HUES48 (cell line): ENCODE data around the gene FANCC.
"Not testable (repeated sequence)": the region's sequence is repeated elsewhere in the genome, so short reads cannot be mapped to it uniquely, and the experiment has no call there.

Source experiments
- H3K27ac ChIP-seq: one replicate; pipeline ENCODE4 v1.7.0; 2013; ENCODE audit warnings: low read depth, low read length, inconsistent platforms
- H3K27me3 ChIP-seq: 2 replicates; pipeline ENCODE4 v1.6.1; 2013; ENCODE audit warnings: mild to moderate bottlenecking, low read length; ENCODE audit not compliant: control insufficient read depth, insufficient read depth
- H3K36me3 ChIP-seq: 2 replicates; pipeline ENCODE4 v1.6.1; 2013; ENCODE audit warnings: low read length; ENCODE audit not compliant: control insufficient read depth, insufficient read depth
- H3K4me1 ChIP-seq: 2 replicates; pipeline ENCODE4 v1.6.1; 2013; ENCODE audit warnings: mild to moderate bottlenecking, low read length; ENCODE audit not compliant: control insufficient read depth, insufficient read depth
- H3K4me3 ChIP-seq: 2 replicates; pipeline ENCODE4 v1.5.1; 2013; ENCODE audit warnings: mild to moderate bottlenecking, low read depth, low read length
- H3K9ac ChIP-seq: 2 replicates; pipeline ENCODE4 v1.6.1; 2013; ENCODE audit warnings: mild to moderate bottlenecking, low read depth, low read length, moderate library complexity
- H3K9me3 ChIP-seq: 2 replicates; pipeline ENCODE4 v1.6.1; 2013; ENCODE audit warnings: low read length; ENCODE audit not compliant: control insufficient read depth, insufficient read depth

The FANCC gene

DNA sequence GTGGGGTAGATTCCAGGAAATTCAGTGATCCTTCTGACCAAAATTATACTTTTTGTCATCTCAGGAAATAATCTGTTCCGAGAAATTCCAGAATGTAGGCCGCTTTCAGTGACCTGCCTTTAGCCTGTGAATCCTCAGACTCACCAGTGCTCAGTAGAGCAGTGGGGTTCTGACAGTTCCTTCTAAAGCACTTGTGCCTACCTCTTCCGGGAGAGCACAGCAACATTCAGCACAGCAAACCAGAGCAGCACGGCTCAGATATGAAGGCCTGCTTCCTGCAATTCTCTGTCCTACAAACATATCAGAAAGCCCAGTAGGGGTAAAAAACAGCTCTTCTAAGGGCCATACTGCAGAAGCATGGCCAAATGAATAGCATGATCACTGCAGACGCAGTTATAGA is 15.0 kb downstream of the FANCC start:
- Histone ChIP-seq H3K36me3 (no peaks in the 10 kb centered on the region), H3K4me3 (no peak overlapping the region), H3K9me3 (no peaks in the 10 kb centered on the region), H3K9ac (no peak overlapping the region), H3K27ac (no peak overlapping the region), H3K4me1 (peaks cover 11% of the 10 kb centered on the region), H3K27me3 (no peaks in the 10 kb centered on the region)

DNA sequence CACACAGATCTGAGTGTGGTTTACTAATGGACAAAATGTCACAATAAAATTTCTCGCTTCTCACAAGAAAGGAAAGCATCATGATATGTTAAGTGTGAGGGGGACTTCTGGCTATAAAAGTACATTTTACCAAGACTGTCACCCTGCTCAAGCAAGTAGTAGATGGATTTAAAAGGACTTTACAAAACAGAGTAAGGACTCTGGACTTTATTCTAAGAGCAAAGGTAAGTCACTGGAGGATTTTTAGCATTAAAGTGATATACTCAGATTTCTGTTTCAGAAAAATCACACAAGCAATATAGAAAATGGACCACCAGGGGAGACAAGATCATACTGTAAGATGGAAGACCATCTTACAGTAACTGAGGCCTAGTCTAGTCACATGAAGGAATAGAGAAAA is 19.7 kb downstream of the FANCC start:
- no peaks in the 10 kb centered on the region for H3K9me3 ChIP-seq
- no peaks in the 10 kb centered on the region for H3K36me3 ChIP-seq
- H3K27ac ChIP-seq = no peak overlapping the region
- H3K4me3 ChIP-seq = no peak overlapping the region
- no peaks in the 10 kb centered on the region for H3K27me3 ChIP-seq
- no peaks in the 10 kb centered on the region for H3K4me1 ChIP-seq
- H3K9ac ChIP-seq = no peak overlapping the region

DNA sequence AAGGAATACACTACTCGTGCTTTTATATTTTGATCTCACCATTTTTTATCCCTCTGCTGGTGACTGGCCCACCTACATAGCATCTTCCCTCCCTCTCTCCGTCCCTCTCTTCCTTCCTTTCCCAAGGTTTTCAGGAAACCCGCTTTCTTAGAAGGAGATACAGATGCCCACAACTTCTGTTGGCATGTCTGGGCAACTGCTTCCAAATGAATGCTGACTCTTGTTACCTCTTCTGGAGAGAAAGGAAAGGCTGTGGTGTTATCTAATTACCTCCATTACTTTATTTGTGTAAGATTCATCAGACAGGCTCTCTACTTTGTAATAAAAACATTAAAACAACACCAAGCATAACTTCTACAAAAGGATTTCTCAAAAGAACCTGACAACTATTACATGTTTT is 20.2 kb downstream of the FANCC start:
- Histone ChIP-seq H3K27me3 (no peaks in the 10 kb centered on the region), H3K36me3 (no peaks in the 10 kb centered on the region), H3K9me3 (no peaks in the 10 kb centered on the region), H3K27ac (no peak overlapping the region), H3K4me1 (no peaks in the 10 kb centered on the region), H3K4me3 (no peak overlapping the region), H3K9ac (no peak overlapping the region)

DNA sequence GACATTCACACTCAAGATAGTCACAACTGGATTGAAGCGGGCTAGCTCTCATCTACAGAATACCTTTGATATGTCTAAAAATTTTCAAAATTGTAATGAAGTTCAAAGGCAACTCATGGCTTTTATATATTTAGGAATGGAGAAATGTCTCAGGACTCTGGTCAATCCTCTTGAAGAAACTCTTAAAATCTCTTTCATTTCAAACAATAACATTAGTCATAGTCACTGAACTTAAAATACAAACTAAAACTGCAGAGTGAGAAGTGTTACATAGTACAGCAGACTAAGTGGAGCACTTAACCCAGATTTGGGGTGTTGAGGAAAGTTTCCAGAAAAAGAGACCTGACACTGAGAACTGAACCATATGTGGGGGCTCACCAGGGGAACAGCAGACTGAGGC is 20.7 kb downstream of the FANCC start:
- Histone ChIP-seq H3K27me3 (no peaks in the 10 kb centered on the region), H3K9ac (no peak overlapping the region), H3K27ac (no peak overlapping the region), H3K9me3 (no peaks in the 10 kb centered on the region), H3K4me3 (no peak overlapping the region), H3K36me3 (no peaks in the 10 kb centered on the region), H3K4me1 (no peaks in the 10 kb centered on the region)

DNA sequence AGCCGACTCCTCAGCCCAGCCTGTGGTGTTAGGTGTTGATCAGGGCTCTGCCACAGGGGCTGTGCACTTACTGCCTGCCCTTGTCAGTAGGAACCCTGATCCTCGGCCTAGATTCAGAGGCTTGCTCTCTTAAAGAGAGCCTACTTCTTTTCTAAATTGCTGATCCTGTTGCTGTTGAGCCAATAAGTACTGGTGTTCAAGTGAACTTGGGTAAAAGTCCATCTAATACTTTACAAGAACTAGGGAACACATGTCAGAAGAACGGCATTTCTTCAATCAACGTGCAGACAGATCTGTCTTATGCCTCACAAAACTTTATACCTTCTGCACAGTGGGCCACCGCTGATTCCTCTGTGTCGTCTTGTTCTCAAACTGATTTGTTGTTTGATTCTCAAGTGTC is 24.2 kb downstream of the FANCC start:
- H3K36me3 ChIP-seq, H3K4me3 ChIP-seq, H3K27ac ChIP-seq, H3K27me3 ChIP-seq, H3K9ac ChIP-seq, H3K9me3 ChIP-seq, H3K4me1 ChIP-seq: not testable (repeated sequence)

DNA sequence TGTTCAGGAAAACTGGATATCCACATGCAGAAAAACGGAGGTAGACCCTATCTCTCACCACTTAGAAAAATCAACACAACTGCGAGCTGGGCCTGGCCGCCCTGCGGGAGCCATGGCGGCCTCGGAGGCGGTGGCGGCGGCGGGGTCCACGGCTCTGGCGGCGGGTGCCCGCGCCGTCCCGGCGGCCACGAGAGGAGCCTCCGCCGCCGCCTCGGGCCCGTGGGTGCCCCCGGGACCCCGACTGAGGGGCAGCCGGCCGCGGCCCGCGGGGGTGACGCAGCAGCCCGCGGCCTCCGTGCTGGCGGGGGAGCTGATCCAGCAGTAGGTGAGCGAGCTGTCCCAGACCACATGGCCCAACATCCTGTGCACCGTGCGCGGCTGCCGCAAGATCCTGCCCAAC is 25.3 kb downstream of the FANCC start:
- no peaks in the 10 kb centered on the region for H3K36me3 ChIP-seq
- H3K4me3 ChIP-seq = no peak overlapping the region
- no peaks in the 10 kb centered on the region for H3K9me3 ChIP-seq
- no peak overlapping the region for H3K9ac ChIP-seq
- no peak overlapping the region for H3K27ac ChIP-seq
- no peaks in the 10 kb centered on the region for H3K4me1 ChIP-seq
- H3K27me3 ChIP-seq = no peaks in the 10 kb centered on the region

DNA sequence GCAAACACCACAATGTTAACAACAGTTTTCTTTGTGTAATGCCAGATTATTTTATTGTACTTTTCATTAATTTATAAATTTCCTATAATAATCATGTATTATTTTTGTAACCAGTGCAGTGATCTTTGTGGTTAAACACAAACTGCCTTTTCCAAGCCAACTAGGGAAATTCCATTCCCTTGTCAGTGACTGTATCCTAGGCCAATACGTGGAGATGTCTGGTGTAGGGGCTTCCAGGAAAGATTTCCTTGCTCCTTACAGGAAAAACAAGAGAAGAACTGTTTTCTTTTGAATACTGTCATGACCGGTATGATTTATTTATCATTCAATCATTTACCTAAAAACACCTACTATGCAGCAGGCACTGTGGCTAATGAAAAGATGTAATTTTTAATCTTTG is 31.4 kb downstream of the FANCC start:
- H3K9me3 ChIP-seq = no peaks in the 10 kb centered on the region
- no peak overlapping the region for H3K4me3 ChIP-seq
- no peaks in the 10 kb centered on the region for H3K36me3 ChIP-seq
- no peaks in the 10 kb centered on the region for H3K27me3 ChIP-seq
- H3K27ac ChIP-seq = no peak overlapping the region
- no peak overlapping the region for H3K9ac ChIP-seq
- no peaks in the 10 kb centered on the region for H3K4me1 ChIP-seq

DNA sequence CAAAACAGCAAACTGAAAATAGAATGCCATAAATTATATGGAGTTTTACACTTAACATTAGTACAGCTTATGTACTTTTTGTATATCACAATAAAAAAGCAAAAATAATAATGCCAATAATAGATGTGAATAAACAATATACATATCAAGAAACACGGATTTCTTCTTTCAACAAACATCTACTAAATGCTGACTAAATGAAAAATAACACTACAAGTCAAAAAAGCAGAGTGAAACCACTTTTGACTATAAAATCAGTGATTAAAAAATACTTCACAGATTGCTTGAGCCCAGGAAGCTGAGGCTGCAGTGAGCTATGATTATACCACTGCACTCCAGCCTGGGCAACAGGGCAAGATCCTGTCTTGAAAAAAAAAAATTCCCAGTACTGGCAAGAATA is 32.2 kb downstream of the FANCC start:
- Histone ChIP-seq H3K27me3 (no peaks in the 10 kb centered on the region), H3K9me3 (no peaks in the 10 kb centered on the region), H3K27ac (no peak overlapping the region), H3K36me3 (no peaks in the 10 kb centered on the region), H3K4me3 (no peak overlapping the region), H3K9ac (no peak overlapping the region), H3K4me1 (no peaks in the 10 kb centered on the region)

DNA sequence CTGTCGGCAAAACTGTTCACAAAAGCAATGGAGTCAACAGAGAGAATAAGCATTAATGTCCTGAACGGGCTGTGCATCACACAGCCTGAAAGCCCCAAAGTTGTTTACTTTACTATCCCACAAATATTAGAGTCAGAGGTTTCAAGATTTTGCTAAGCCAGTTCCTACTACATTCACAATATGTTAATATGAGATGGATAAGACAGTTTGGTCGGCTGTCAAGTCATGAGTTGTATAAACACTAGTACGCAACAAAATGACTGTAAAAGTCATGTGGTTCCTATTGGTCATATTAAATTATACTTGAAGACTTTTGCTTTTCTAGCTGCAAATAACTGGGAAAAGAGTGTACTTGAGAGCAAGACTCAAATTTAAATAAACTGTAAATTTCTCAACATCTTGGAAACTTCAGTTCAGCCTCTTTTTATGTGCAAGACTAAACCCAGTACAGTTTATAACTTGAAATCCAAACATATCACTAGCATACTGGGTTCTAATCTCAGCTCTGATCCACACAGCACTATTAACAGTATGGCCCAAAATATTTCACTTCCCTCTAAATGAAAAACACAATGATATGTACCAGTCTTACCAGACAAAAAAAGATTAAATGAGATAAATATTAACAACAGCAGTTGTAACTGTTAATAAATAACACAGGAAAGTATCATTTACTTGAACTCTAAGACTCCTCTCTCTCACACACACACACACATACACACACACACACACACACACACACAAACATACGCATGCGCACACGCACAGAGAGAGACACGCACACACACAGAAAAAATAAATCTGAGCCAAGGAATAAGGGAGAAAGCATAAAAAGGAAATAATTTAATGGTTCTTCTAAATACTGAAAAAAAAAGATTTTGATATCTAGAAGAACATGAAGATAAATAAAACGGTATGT is 33.1 kb downstream of the FANCC start:
- no peak overlapping the region for H3K27ac ChIP-seq
- no peak overlapping the region for H3K9ac ChIP-seq
- no peak overlapping the region for H3K4me3 ChIP-seq

DNA sequence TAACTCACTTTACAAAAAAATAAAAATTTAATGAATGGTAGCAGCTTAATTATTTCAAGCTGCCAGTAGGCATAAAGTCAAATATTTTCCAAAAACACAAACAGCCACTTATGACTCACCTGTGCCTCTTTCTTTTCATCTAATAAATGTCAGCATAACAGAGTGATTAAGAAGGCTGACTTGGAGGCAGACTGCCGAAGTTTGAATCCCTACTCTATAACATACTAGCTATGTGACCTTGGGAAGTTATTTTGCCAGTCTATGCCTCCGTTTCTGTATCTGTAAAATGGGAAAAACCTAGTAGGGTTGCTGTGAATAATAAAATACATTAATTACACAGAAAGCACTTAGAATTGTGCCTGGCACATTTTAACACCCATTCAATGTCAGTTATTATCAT is 33.8 kb downstream of the FANCC start:
- Histone ChIP-seq H3K27ac (no peak overlapping the region), H3K36me3 (no peaks in the 10 kb centered on the region), H3K4me1 (no peaks in the 10 kb centered on the region), H3K9me3 (no peaks in the 10 kb centered on the region), H3K4me3 (no peak overlapping the region), H3K9ac (no peak overlapping the region), H3K27me3 (no peaks in the 10 kb centered on the region)

More for the DNA sequence above, 33.1 kb downstream of the FANCC start:
- Histone ChIP-seq H3K27me3 (no peaks in the 10 kb centered on the region), H3K4me1 (no peaks in the 10 kb centered on the region), H3K9me3 (no peaks in the 10 kb centered on the region), H3K36me3 (no peaks in the 10 kb centered on the region)

DNA sequence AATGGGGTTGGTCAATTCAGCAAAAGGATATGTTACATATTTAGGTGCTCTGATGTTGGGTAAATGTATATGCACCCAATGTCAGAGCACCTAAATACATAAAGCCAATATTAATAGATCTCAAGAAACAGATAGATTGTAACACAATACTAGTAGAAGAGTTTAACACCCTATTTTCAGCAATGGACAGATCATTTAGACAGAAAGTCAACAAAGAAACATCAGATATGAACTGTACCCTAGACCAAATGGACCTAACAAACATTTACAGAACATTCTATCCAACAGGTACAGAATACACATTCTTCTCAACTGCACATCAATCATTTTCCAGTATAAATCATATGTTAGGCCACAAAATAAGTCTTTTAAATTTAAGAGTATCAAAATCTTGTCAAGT is 35.2 kb downstream of the FANCC start:
- no peaks in the 10 kb centered on the region for H3K9me3 ChIP-seq
- H3K27ac ChIP-seq = no peak overlapping the region
- no peak overlapping the region for H3K4me3 ChIP-seq

More for the DNA sequence above, 35.2 kb downstream of the FANCC start:
- H3K4me1 ChIP-seq = no peaks in the 10 kb centered on the region
- H3K9ac ChIP-seq = no peak overlapping the region
- no peaks in the 10 kb centered on the region for H3K36me3 ChIP-seq
- no peaks in the 10 kb centered on the region for H3K27me3 ChIP-seq
